Globus pallidus (tissue), 1 donor: Measurements from ENCODE around the gene CROCC2.

Source experiments
- DNase-seq: peaks from one replicate; pipeline ENCODE4 v3.0.0-alpha.2; 2015; ENCODE audit warnings: low spot score

Gene CROCC2

GRCh38 chr2:240906141-240906910 lies at the start of gene CROCC2:
CROCC2 (plus strand) TSS chr2:240906336; CDS start chr2:240906514, 178 bp downstream.
- DNase-seq: no peak

- no peak for DNase-seq
Observed at GRCh38 chr2:240857039-240858008, 48.8 kb upstream of the CROCC2 start.

GRCh38 chr2:240858321-240858720 lies 47.8 kb upstream of the CROCC2 start:
- DNase-seq: no peak

- DNase-seq: no peak
Observed at GRCh38 chr2:240858871-240859270, 47.3 kb upstream of the CROCC2 start.

- no peak for DNase-seq
Observed at GRCh38 chr2:240861547-240861946, 44.6 kb upstream of the CROCC2 start.

GRCh38 chr2:240864475-240864874 lies 41.7 kb upstream of the CROCC2 start:
- DNase-seq: no peak

- no peak for DNase-seq
Observed at GRCh38 chr2:240865391-240865790, 40.7 kb upstream of the CROCC2 start.

- DNase-seq: no peak
Observed at GRCh38 chr2:240868286-240869108, 37.6 kb upstream of the CROCC2 start, which contains the start of gene AGXT. AGXT (plus strand) TSS chr2:240868824; CDS start chr2:240868866, 42 bp downstream.

- no peak for DNase-seq
Observed at GRCh38 chr2:240869109-240869955, 36.8 kb upstream of the CROCC2 start.

- DNase-seq: no peak
Observed at GRCh38 chr2:240869956-240870875, 35.9 kb upstream of the CROCC2 start.

- DNase-seq: no peak
Observed at GRCh38 chr2:240871071-240871958, 34.8 kb upstream of the CROCC2 start.

- no peak for DNase-seq
Observed at GRCh38 chr2:240872317-240873097, 33.6 kb upstream of the CROCC2 start.

- DNase-seq: no peak
Observed at GRCh38 chr2:240873098-240873788, 32.9 kb upstream of the CROCC2 start.

GRCh38 chr2:240873805-240874714 lies 32.1 kb upstream of the CROCC2 start:
- DNase-seq: no peak

GRCh38 chr2:240874715-240875227 lies 31.4 kb upstream of the CROCC2 start:
- no peak for DNase-seq
